Hippocampal formation (tissue), 2 donors: Measurements from ENCODE around the gene ENTREP1.
"Not testable (repeated sequence)": the region's sequence is repeated elsewhere in the genome, so short reads cannot be mapped to it uniquely, and the experiment has no call there.

Experiments
- DNase-seq, 2 donors: peaks; one replicate each; lab custom pipeline; 2025; lab: John Stamatoyannopoulos, UW

The ENTREP1 gene

DNA sequence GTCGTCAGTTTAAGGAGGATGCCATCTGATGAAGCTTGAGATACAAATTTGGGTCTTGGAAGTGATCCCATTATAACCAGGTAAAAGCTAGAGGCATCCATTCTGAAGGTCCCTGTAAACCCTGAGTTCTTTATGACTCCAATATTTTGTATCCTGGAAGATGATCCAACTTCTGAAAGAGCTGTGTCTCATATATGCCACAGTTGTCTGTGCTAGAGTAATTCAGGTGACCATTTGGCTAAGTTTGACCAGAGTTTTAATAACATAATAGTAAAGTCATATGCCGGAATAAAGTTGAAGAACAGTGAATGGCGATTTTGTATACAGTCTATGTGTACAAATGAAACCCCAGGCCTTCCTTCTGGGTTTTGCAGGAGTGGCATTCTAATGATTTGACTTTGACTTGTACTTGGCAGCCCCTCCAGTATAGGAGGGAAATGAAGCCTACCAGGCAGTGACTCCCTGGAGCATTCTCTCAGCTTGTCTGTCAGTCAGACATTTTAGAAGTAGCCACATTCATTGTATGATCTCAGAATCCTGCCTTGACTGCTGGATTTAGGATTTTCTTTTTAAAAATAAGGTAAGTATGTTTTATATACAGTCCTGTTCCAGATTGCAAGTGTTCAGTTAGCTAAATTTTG lies 39.6 kb downstream of the ENTREP1 start:
- DNase-seq, result no peak

DNA sequence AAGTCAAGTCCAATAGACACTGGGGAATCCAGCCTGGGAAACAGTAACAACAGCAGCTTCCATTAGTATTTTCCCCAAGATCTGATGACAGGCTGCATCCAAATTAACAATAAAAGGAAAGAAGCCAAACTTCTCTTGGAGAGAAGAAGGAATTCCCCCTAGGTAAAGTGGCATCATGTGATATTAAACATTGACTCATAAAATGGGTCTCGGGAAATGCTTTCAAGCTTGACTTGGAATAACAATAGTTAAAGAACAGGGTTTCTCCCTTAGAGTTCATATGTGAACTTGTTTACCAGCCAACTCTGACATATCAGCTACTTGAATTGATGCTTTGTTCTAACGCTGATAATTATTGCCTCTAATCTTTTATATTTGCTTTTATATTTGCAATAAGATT lies 45.4 kb downstream of the ENTREP1 start:
- DNase-seq, result no peak

- no peak for DNase-seq
Measured at GRCh38 chr9:69371001-69371400, 46.0 kb downstream of the ENTREP1 start.

DNA sequence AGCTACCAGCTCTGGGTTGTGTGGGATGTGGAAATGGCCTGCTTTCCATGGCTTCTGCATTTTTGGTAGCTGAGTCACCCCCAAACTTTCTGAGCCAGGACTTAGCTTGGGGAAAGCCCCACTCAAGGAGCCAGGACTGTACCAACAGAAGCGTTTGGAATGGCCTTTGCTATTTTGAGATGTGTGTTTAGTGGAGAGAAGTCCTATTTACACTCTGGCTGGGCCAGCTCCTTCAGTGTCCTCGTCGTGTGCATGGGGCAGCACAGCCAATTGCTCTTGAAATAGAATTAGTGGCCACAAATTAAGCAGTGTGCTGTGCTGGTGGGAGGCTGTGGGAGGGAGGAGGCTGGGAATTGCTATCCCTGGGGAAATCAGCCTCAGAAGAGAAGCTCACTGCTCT lies 51.6 kb downstream of the ENTREP1 start:
- DNase-seq, result no peak

DNA sequence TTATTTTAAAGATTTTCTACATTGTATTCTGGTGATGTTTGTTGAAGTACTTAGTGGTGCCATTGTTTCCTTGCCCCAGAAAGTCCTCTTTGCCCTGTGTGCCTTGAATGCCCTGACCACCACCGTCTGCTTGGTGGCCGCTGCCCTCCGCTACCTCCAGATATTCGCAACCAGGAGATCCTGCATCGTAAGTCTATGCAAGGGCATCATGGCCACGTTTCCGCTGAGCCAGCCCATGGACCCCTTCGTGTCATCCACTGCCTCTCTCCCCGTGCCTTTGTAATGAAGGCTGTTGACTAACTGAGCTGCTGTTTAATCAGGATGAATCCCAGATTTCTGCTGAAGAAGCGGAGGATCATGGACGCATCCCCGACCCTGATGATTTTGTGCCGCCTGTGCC lies 52.3 kb downstream of the ENTREP1 start:
- DNase-seq, result no peak

DNA sequence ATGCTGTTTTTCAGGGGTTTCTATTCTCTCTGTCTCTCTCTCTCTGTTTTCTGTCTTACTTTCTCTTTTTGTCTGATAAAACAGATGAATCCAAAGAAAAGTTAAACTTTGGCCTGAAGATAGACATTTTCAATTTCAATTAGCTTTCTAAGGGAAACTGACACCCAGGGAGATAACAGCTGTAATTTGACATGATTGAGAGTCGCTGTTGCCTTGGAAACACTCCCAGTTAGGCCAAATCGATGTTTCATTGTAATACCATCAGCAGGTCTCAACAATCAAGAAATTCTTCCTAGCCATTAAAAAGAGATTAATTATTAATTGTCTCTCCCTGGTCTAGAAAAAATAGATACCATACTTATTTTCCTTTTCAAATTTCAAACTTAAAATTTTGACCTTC lies 53.0 kb downstream of the ENTREP1 start:
- no peak for DNase-seq

DNA sequence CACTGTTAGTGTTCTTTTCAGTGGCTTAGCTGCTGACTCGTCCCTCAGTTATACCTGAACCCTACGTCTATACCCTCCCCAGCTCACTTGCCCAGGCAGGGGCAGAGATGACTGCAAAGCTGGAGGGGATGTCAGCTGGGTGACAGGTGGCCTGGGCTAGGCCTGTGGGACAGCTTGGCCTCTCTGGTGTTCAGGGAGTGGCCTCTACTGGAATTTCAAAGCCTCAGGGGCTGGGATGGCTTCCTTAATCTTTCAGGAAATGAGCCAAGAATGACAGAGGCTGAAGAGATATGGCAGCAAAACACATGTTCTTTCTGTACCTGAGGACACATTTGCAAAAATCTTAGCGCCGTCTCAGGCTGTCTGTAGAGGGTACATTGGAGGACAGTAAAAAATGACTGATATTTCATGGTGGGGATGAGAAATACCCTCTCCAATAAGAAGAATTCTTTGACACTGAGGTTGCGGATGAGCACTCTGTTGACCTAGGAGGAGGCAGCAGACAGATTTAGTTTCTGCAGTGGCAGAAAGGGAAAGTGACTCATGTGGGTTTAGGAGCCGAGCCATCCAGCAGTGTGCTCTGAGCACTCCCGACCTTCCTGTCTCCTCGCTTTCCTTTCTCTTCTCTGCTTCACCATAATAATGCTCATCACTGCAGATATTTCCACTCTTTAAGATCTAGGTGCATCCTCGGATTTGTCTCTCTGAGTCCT lies 54.4 kb downstream of the ENTREP1 start:
- no peak for DNase-seq

DNA sequence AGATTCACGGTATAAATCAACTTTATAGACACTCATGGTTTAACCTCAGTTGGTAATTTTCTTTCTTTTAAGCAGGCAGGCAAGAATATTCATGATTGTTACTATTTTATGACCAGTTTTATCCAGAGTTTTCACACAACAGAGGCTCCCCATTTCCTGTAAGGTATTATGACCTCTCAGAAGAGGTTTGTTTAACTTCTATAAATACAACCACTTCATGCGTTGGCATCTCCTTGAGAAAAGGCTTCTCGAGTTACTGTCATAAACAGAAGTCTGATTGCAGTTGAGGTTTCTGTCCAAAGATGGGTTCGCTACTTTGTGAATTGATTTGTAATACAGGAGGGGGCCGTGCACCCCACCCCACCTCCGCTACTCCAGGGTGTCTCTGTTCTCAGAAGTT lies 55.3 kb downstream of the ENTREP1 start:
- no peak for DNase-seq

- DNase-seq, result no peak
Measured at GRCh38 chr9:69380811-69381210, 55.8 kb downstream of the ENTREP1 start.

DNA sequence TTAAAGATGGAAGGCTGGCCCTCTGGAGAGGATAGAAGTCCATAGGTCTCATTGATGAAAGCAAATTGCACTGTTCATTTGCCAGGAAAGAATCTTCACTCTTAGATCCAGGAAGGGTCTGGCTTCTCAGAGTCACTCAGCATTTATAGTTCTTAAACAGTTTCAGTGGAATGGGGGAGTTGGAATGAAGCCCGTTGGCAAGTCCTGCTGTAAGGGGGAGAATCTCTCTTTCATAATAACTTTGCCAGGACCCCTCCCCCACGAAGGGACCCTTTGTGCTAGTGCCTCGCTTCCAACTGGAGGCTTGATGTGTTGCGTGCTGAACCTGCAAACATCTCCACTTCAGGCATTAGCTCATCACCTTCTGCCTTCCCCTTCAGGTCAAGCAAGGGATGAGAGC lies 57.1 kb downstream of the ENTREP1 start:
- DNase-seq, result no peak

DNA sequence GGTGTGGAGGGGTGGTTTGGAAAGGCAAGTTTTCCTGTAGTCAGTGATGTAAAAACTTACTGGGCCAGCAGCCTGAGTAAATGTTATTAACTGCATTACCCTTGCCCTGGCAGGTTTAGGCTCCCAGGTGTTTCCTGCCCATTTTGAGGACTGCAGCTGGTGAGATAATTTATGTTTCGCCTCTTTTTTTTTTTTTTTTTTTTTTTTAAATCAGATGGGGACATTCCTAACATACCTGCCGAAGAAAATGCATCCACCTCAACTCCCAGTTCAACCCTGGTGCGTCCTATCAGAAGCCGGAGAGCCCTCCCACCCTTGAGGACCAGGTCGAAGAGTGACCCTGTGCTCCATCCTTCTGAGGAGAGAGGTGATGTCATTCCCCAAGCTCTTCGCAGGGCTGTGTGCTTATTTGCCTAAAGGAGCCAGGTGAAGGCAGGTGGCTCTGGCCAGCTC lies 60.6 kb downstream of the ENTREP1 start:
- no peak for DNase-seq

GRCh38 chr9:69386651-69387050 lies 61.6 kb downstream of the ENTREP1 start:
- DNase-seq, result no peak

GRCh38 chr9:69388596-69388995 lies 63.6 kb downstream of the ENTREP1 start:
- no peak for DNase-seq

DNA sequence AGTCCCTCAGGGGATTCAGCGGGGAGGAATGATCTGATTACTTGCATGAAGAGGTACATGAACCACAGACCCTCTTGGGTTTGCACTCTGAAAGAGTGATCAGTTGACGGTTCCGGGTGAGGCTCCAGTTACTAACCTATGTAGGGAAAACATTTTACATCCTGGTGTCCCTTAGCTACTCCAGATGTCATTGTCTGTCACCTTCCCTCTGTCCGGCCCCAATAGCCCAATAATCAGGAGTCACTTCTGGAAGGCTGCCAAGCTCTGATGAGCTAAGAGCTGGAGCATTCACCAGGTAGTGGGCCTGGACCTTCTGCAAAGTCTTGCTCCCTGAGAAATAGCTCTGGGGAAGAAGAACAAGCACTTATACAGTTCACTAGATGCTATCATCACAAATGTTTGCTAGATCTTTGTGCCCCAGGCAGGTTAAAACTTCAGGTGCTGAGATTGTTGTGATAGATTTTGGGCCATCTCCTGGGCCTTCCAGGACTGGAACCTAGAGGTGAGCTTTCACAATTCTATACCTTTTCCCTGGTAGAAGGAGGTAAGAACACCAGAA lies 64.5 kb downstream of the ENTREP1 start:
- no peak for DNase-seq

- DNase-seq, result no peak
Measured at GRCh38 chr9:69391487-69391886, 66.5 kb downstream of the ENTREP1 start.

DNA sequence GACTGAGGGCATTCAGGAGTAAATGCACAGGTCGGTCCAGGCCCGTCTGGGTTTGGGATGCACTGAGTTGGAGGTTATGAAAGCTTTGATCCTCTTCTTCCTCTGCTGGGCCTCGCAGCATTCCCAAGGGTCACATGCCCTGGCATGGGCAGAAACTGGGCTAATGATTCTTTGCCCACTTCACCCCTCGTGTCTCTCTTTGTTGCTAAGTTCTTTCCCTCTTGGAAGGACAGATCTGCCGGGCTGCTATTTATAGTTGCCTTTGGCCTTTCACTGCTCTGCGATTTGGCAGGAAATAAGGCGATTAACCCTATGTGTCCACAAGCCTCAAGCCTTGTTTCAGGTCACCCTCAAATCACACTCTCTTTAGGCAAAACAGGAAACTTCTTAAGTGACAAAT lies 66.9 kb downstream of the ENTREP1 start:
- peak; percentile 9 to 22 for DNase-seq

DNA sequence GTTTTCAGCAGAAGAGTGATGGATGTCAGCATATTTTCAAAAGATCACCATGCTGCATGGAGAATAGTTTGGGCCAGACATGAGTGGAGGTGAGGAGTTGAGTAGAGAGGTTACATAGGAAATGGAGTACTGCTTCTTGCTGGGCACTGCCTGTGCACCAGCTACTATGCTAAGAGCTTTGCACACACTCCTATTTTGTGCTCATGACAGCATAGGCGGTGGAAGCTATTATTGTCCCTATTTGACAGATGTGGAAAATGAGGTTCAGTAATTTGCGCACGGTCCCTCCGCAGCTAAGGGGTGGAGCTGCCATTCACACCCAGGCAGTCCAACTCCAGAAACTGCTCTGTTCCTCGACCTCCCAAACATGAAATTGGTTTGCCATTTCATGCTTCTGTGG lies 67.8 kb downstream of the ENTREP1 start:
- no peak for DNase-seq

- no peak for DNase-seq
Measured at GRCh38 chr9:69393425-69393824, 68.4 kb downstream of the ENTREP1 start.

- peak; percentile 21 to 27 for DNase-seq
Measured at GRCh38 chr9:69395718-69396117, 70.7 kb downstream of the ENTREP1 start.

- DNase-seq, result no peak
Measured at GRCh38 chr9:69396759-69397158, 71.7 kb downstream of the ENTREP1 start.

DNA sequence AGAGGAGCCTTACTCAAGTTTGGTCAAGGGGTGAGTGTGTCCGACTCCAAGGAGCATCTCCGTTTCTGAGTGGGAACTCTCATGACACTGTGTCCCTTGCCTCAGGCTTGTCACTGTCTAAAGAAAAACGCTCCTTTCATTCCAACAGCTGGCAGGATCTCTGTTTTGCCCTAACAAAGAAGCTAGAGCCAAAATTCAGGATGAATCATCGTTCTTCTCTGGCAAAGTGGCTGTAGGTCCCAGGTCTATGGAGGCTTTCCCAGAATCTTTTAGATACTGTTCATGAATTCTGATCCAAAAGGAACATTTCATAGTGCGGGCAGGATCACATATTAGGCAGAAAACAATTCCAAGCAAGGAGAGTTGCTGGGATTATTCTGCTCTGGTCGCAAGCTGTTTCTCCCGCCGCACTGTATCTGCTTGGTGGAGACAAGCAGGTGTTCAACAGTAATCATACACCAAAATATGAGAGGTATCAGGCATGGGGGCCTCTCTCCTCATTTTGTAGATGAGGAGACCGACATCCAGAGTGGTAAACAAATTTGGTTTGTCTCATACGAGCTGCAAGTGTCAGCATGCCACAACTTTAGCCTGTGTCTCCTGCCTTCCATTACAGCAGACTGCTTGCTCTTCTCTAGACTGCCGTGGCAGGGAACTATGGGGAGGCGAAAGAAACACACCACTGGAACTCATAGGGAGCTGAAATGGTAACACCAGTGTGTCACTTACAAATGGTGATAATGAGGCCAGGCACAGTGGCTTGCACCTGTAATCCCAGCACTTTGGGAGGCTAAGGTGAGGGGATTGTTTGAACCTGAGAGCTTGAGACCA lies 72.6 kb downstream of the ENTREP1 start:
- peak; percentile 7 to 55 for DNase-seq

DNA sequence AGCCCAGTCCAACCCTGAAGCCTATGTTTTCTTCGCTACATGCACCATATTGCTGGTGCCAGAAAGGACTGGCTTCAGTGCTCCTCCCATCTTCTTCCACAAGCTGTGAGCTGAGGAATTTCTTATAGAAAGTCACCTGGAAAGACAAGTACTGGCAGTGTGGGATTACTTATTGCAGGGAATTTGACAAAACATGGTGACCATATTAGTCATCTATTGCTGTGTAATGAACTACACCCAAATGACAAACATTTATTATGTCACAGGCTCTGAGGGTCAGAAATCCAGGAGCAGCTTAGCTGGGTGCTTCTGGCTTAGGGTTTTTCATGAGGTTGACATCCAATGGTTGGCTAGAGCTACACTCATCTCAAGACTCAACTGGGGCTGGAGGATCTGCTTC lies 75.5 kb downstream of the ENTREP1 start:
- DNase-seq, result no peak

DNA sequence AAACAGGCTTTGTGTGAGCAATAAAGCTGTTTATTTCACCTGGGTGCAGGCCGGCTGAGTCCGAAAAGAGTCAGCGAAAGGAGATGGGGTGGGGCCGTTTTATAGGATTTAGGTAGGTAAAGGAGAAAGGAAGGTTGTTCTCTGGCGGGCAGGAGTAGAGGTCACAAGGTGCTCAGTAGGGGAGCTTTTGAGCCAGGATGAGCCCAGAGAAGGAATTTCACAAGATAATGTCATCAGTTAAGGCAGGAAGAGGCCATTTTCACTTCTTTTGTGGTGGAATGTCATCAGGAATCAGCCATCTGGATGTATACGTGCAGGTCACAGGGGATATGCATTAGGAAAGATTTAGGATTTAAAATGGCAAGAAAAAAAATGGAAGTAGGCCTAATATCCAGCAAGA lies 84.9 kb downstream of the ENTREP1 start:
- DNase-seq, result not testable (repeated sequence)
